HG02571 (cell line): ENCODE results near the gene TTF1.

Experiments
- ATAC-seq: cut with Tn5 transposase; IDR thresholded peaks from one replicate; pipeline ENCODE4 v1.9.1; 2021; ENCODE audit warnings: mild to moderate bottlenecking, moderate library complexity; ENCODE audit not compliant: unreplicated experiment

The TTF1 gene, protein sequence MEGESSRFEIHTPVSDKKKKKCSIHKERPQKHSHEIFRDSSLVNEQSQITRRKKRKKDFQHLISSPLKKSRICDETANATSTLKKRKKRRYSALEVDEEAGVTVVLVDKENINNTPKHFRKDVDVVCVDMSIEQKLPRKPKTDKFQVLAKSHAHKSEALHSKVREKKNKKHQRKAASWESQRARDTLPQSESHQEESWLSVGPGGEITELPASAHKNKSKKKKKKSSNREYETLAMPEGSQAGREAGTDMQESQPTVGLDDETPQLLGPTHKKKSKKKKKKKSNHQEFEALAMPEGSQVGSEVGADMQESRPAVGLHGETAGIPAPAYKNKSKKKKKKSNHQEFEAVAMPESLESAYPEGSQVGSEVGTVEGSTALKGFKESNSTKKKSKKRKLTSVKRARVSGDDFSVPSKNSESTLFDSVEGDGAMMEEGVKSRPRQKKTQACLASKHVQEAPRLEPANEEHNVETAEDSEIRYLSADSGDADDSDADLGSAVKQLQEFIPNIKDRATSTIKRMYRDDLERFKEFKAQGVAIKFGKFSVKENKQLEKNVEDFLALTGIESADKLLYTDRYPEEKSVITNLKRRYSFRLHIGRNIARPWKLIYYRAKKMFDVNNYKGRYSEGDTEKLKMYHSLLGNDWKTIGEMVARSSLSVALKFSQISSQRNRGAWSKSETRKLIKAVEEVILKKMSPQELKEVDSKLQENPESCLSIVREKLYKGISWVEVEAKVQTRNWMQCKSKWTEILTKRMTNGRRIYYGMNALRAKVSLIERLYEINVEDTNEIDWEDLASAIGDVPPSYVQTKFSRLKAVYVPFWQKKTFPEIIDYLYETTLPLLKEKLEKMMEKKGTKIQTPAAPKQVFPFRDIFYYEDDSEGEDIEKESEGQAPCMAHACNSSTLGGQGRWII

GRCh38 chr9:132406554-132407122, at the start of gene TTF1:
Gene TTF1, minus strand, starts transcription at chr9:132406840. Its CDS starts 4,019 bp downstream, at chr9:132402821.
- ATAC-seq, result peak; percentile 75

DNA sequence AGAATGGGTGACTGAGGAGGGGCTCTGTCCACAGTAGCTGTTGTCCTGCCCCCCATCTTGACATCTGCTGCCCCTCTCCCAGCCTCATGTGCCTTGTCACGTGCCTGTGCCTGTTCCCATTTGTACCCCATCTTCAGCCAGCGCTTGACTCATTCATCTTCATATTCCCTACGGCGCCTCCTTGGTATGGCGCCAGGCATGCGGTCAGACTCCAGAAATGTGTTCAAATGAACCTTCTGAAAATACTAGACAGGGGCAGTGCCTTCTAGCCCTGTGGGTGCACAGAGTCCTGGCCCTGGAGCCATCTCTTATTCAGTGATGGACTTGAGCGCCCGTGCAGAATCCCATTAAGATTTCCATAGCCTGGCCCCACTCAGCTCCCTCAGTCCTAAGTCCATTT, 49.6 kb upstream of the TTF1 start:
- no peak for ATAC-seq

DNA sequence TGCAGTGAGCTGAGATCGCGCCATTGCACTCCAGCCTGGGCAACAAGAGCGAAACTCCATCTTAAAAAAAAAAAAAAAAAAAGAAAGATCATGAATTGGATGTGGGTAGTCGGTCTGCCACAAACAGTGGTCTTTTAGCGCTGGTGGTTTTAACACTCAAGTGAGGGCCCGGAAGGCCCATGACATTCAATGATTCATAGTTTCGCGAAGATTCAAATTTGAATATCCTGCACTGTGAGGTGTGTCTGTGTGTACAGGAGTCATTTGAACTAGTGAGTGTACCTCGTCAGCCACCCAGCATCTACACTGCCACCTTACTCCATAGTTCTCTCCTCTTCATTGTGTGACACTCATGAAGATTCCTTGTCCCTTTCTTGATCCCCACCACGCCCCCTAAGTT, 44.6 kb upstream of the TTF1 start:
- ATAC-seq, result no peak

GRCh38 chr9:132447902-132448301, 41.3 kb upstream of the TTF1 start:
- no peak for ATAC-seq

- no peak for ATAC-seq
Observed at GRCh38 chr9:132447346-132447745, 40.7 kb upstream of the TTF1 start.

DNA sequence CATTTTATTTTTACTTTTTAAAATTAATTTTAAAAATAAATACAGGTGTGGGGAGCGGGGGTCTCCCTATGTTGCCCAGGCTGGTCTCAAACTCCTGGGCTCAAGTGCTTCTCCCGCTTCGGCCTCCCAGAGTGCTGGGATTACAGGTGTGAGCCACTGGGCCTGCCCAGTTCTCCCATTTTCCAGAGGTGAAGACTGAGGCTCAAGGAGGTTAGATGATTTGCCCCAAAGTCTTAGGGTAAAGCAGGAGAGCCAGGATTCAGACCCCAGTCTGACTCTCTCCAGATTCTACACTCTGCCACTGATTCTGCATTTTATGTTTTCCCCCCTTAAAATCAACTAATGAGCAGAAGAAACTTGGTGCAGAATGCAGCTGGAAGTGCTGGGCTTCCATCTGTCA, 40.2 kb upstream of the TTF1 start:
- ATAC-seq, result no peak

DNA sequence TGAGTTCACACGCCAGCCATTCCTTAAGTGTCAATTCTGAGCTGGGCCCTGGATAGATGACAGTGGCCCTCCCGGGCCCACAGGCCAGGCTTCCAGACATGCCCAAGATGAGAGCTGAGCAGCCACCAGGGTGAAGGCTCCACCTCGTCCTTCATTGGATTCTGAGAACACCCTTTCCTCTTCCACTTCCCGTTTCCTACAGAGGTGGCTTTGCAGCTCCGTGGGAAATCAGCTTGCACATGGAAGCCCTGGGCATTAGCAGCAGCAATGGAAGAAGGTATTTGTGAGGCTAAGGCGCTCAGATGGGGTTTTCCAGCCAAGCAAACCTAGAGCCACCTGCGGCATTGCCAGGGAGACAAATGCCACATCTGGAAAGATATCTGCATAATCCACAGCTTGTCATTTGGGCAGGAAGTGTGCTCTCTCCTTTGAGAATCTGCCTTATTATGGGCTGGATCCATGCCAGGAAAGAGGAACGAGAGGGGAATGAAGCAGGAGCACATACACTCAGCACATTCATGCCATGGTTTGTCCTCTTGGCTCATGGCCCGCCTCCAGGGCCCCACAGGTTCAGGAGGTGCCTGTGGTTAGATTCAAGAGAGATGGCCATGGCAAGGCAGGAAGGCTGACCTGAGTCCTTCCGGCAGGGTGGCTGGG, 37.4 kb upstream of the TTF1 start:
- ATAC-seq, result no peak

DNA sequence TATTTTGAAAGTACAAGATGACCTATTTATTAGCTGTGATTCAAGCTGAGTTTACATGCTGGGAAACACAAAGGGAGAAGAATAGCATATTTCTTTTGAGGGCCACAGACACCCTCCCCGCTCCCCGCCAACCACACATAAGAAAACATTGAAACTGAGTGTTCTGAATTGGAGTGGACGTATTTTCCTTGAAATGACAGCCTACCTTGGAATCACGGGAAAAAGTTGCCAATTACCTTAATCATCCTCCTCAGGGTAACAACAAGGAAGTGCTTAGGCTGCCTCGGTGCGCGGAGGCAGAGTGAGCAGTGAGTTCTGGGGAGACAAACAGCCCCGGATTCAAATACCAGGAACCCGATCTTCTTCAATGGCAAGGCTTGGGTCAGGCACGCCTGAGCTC, 34.8 kb upstream of the TTF1 start:
- no peak for ATAC-seq

- ATAC-seq, result no peak
Observed at GRCh38 chr9:132440735-132441134, 34.1 kb upstream of the TTF1 start.

- no peak for ATAC-seq
Observed at GRCh38 chr9:132439153-132439552, 32.5 kb upstream of the TTF1 start.

- no peak for ATAC-seq
Observed at GRCh38 chr9:132434881-132435280, 28.2 kb upstream of the TTF1 start.

- no peak for ATAC-seq
Observed at GRCh38 chr9:132430998-132431397, 24.4 kb upstream of the TTF1 start.

DNA sequence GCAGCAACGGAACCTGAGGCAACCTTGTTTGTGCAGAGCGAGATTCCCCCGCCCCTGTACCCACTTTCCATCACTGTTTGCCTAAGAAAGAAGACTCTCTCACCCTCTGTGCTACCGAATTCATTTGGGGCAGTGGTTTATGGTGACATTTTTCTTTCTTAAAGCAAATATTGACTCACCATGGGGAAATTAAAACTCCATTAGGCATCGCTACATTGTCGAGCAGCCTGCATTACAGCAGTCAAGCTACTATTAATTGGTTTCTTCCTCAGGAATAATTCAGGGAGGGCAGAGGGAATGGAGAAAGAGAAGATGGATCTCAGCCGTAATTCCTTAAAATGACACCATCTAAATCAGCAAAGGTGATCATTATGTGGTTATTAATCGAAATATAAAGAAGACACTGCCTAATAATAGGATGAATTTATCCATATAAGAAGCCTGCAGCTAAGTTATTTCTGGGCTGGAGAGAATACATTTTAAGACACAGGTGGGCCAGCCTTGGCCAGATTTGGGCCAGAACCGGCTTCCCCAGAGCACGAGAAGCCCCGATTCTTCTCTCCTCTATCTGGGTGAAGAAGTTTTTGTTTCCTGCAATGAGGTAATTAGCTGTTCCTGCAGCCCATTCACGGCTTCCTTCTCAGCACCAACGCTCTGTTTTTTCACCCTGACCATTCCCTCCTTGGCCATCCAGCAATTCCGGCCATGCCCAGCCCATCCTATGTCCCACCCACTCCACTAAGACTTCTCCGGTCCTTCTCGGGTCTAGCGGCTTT, 20.2 kb upstream of the TTF1 start:
- ATAC-seq, result no peak

DNA sequence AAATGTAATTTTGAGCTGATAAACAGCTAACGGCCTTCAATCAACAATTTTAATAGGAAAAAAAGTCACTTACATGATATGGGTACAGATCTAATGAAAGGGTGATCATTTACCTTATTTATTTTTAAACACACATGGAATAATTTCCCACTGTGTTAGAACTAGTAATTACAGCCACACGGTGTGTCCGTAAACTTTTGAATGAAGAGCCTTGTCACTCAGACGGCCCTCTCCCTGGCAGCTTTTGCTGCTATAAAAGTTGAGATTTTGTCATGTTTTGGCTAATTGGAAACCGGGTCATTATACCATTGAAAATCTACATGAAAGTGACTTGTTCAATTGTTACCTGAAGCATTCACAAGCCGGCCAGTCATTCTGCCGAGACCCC, 19.0 kb upstream of the TTF1 start:
- ATAC-seq, result no peak

- ATAC-seq, result no peak
Observed at GRCh38 chr9:132424857-132425674, 18.4 kb upstream of the TTF1 start.

DNA sequence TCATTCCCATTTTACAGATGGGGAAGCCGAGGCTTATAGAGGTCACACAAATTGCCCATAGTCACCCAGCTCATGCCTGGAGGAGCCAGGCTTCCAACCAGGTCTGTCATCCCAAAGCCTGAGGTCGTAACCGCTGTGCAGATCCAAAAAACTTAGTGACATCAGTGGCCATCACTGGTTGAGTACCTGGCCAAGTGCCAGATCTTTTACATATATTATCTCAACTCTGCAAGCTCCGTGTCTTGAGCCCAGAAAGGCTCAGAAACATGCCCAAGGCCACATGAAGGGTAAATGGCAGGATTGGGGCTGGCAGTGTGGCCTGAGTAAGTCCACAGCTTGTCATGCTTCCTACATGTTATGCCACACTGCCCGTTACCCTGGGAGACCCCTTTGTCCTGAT, 16.9 kb upstream of the TTF1 start:
- no peak for ATAC-seq

- no peak for ATAC-seq
Observed at GRCh38 chr9:132422574-132422973, 15.9 kb upstream of the TTF1 start.

- ATAC-seq, result no peak
Observed at GRCh38 chr9:132418726-132419363, 12.2 kb upstream of the TTF1 start.

DNA sequence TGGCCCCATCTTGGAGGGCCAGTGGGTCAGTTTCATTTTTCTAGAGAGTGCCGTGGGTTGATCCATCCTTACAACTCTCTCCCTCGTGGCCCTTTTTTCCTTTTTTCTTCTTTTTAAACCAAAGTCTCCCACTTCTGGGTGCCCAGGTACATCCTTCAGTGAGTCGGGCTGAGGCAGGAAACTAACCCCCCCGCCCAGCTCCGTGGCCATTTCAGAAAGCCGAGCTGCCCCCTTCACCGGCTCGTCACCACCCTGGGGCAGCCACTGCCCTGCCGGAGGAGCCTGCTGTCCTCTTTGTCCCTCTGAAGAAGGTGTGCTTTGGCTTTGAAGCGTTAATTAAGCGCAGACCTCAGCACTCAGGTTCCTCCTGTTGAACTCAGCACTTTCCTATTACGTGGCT, 8.5 kb upstream of the TTF1 start:
- no peak for ATAC-seq
